ENCODE measurements around the gene PKP3. TPM values are rescaled to one million over a fixed set of nuclear protein-coding genes. Genes with fewer than 3 reads are reported as not detected.

Gene PKP3
- total RNA-seq, 2 experiments from 2014 or later = 0.60 TPM; not detected in 1

DNA sequence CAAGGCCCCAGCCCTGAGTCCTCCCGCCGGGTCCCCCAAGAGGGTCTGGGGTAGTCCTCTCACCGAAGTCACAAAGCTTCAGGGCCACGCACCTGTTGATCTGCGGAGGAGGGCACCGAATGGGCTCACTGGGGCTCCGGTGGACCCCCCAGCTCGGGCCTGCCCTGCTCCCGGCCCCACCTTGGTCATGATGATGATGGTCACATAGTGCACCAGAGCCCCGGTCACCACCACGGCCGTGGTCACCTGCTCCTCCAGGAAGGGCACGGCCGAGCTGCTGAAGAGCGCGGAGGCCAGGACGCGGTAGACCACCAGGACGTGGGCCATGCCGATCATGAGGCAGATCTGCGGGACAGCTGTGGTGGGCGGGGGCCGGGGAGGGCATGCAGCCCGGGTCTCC, 34.3 kb downstream of the PKP3 start:
- Histone ChIP-seq H3K27ac (ENCODE audit: low read depth in 1 of 2, low read length in 2 of 2) (no peak overlapping the region), H3K4me1 (ENCODE audit: insufficient read depth, low read length) (no peaks in the 10 kb centered on the region), H3K9me3 (ENCODE audit: control insufficient read depth in 1 of 2, insufficient read depth in 1 of 2, low read length in 2 of 2) (no peaks in the 10 kb centered on the region), H3K4me3 (ENCODE audit: low read length) (no peak overlapping the region), H3K36me3 (ENCODE audit: insufficient read depth, low read length) (peaks cover 36% of the 10 kb centered on the region), H3K27me3 (ENCODE audit: control insufficient read depth in 1 of 2, insufficient read depth in 2 of 2, low read length in 2 of 2) (no peaks in the 10 kb centered on the region)
- DNase-seq (peak in 1 of 14 experiments; percentile 2), ATAC-seq (ENCODE audit: poor library complexity) (no peak)
- H3K4me3 Mint-ChIP-seq = no peak overlapping the region
- TF ChIP-seq CTCF (IDR thresholded peaks at IDR 0.05) = no peak
- POLR2A ChIA-PET = no interaction called here
- peaks cover 26% of the 10 kb centered on the region for H3K36me3 Mint-ChIP-seq (ENCODE audit: low read depth)
- H3K9me3 Mint-ChIP-seq = no peaks in the 10 kb centered on the region
- no peak overlapping the region for H3K27ac Mint-ChIP-seq
- intact Hi-C loops (cut with DNase I, micrococcal nuclease) = no loop called here
- H3K4me1 Mint-ChIP-seq (ENCODE audit: low read depth) = no peaks in the 10 kb centered on the region
- CTCF ChIA-PET = no interaction called here
- no peaks in the 10 kb centered on the region for H3K27me3 Mint-ChIP-seq

GRCh38 chr11:429391-429790, 35.4 kb downstream of the PKP3 start:
- Histone ChIP-seq H3K4me3 (ENCODE audit: low read length) (no peak overlapping the region), H3K9me3 (ENCODE audit: control insufficient read depth in 1 of 2, insufficient read depth in 1 of 2, low read length in 2 of 2) (no peaks in the 10 kb centered on the region), H3K27ac (ENCODE audit: low read depth in 1 of 2, low read length in 2 of 2) (no peak overlapping the region), H3K4me1 (ENCODE audit: insufficient read depth, low read length) (no peaks in the 10 kb centered on the region), H3K36me3 (ENCODE audit: insufficient read depth, low read length) (peaks cover 30% of the 10 kb centered on the region), H3K27me3 (ENCODE audit: control insufficient read depth in 1 of 2, insufficient read depth in 2 of 2, low read length in 2 of 2) (no peaks in the 10 kb centered on the region)
- Mint-ChIP-seq H3K36me3 (ENCODE audit: low read depth) (peaks cover 22% of the 10 kb centered on the region), H3K4me3 (no peak overlapping the region), H3K9me3 (no peaks in the 10 kb centered on the region), H3K4me1 (ENCODE audit: low read depth) (no peaks in the 10 kb centered on the region), H3K27ac (no peak overlapping the region), H3K27me3 (no peaks in the 10 kb centered on the region)
- TF ChIP-seq CTCF (IDR thresholded peaks at IDR 0.05) = no peak
- ChIA-PET POLR2A (no interaction called here), CTCF (no interaction called here)
- ATAC-seq (ENCODE audit: poor library complexity) (no peak), DNase-seq (peak in 1 of 14 experiments; percentile 1)
- intact Hi-C loops (cut with DNase I, micrococcal nuclease) = no loop called here

DNA sequence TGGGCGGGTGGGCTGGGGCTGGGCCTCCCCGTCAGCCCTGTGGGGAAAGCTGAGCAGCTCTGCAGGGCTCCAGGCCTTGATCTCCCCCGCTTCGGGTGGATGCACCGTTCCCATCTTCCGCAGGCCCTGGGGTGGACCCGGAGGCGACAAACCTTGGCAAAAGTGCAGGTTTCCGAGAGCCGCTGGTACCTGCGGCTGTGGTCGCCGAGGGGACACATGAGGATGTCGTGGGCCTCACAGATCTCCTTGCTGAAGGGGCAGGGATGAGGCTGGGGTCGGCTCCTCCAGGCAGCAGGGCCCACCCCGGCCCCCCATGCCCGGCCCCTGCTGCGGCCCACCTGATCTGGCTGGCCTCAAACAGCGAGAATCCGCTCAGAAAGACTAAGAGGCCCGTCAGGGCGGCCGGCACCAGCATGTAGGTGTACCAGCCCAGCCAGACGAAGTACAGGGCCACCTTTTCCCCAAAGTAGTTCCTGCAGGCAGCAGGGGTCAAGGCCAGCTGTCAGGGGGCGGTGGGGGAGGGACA, 36.0 kb downstream of the PKP3 start:
- Histone ChIP-seq H3K27me3 (ENCODE audit: control insufficient read depth in 1 of 2, insufficient read depth in 2 of 2, low read length in 2 of 2) (no peaks in the 10 kb centered on the region), H3K4me3 (ENCODE audit: low read length) (no peak overlapping the region), H3K36me3 (ENCODE audit: insufficient read depth, low read length) (peaks cover 29% of the 10 kb centered on the region), H3K27ac (ENCODE audit: low read depth in 1 of 2, low read length in 2 of 2) (no peak overlapping the region), H3K4me1 (ENCODE audit: insufficient read depth, low read length) (no peaks in the 10 kb centered on the region), H3K9me3 (ENCODE audit: control insufficient read depth in 1 of 2, insufficient read depth in 1 of 2, low read length in 2 of 2) (no peaks in the 10 kb centered on the region)
- Mint-ChIP-seq H3K36me3 (ENCODE audit: low read depth) (peaks cover 18% of the 10 kb centered on the region), H3K27ac (no peak overlapping the region), H3K4me1 (ENCODE audit: low read depth) (no peaks in the 10 kb centered on the region), H3K9me3 (no peaks in the 10 kb centered on the region), H3K27me3 (no peaks in the 10 kb centered on the region), H3K4me3 (no peak overlapping the region)
- ATAC-seq (ENCODE audit: poor library complexity) (no peak), DNase-seq (no peak)
- POLR2A ChIA-PET = no interaction called here
- TF ChIP-seq CTCF (IDR thresholded peaks at IDR 0.05) = no peak
- intact Hi-C loops (cut with DNase I, micrococcal nuclease) = no loop called here
- CTCF ChIA-PET = no interaction called here

All from CD4-positive, alpha-beta T cell (primary cell).